ENCODE results near the gene TGFA. TPM values are rescaled to one million over a fixed set of nuclear protein-coding genes. Genes with fewer than 3 reads are reported as not detected.

Gene TGFA
- total RNA-seq (1 to 10 TPM in 5 of 7 donors, under 1 TPM in 2; 0.08 to 8.7 (median 1.2) TPM), polyA plus RNA-seq (1 to 10 TPM in 1 of 2 donors, under 1 TPM in 1; 0.36 to 1.4 TPM)
- long read RNA-seq, donor 1, partial matches to known transcripts: 0 of 1 reads
- long read RNA-seq, donor 1, other reads (novel, unspliced or antisense): 1 of 1 reads
- long read RNA-seq, donor 2: 0 reads
- long read RNA-seq, donor 3: 0 reads

DNA sequence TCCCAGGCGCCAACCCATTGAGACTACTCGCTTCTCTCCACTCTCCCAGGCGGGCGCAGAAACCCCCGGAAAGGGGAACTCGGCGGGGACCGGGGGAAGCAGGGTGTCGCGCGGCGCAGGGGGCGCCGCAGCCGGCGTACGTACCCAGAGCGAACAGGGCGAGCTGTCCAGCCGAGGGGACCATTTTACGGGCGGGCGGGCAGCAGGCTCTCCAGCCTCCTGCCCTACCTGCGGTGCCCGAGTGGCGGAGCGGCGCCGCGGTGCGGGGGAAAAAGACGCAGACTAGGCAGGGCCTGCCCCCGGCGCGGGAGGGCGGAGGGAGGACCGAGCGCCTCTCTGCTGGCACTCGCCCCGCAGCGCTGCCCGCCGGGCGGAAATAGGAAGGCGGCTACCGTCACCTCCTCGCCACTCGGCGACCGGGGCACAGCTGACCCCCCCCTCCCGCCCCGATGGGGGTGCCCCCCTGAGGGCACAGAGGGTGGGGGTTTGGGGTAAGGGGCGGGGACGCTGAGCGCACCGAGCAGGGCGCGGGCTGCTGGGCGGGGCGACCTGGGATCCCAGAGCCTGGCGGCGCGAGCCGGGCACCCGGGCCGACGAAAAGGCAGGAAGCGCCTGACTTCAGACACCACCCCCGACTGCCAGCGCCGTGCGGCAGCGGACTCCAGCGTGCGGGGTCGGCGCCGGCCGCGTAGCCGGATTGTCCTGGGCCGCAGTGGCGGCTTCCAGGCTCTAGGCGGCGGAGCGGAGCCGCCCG is at the start of gene TGFA:
TGFA (minus strand) TSS at position 243 of the 754 bp plus-strand sequence; CDS start at position 184, 59 bp downstream.
- no peak for TF ChIP-seq EP300 (IDR thresholded peaks at IDR 0.05)
- TF ChIP-seq, protein P1, sequence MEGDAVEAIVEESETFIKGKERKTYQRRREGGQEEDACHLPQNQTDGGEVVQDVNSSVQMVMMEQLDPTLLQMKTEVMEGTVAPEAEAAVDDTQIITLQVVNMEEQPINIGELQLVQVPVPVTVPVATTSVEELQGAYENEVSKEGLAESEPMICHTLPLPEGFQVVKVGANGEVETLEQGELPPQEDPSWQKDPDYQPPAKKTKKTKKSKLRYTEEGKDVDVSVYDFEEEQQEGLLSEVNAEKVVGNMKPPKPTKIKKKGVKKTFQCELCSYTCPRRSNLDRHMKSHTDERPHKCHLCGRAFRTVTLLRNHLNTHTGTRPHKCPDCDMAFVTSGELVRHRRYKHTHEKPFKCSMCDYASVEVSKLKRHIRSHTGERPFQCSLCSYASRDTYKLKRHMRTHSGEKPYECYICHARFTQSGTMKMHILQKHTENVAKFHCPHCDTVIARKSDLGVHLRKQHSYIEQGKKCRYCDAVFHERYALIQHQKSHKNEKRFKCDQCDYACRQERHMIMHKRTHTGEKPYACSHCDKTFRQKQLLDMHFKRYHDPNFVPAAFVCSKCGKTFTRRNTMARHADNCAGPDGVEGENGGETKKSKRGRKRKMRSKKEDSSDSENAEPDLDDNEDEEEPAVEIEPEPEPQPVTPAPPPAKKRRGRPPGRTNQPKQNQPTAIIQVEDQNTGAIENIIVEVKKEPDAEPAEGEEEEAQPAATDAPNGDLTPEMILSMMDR (IDR thresholded peaks at IDR 0.05): no peak
- no peak for TF ChIP-seq POLR2A (IDR thresholded peaks at IDR 0.05)
- WGBS, 3 donors: 0 to 1% (median 0%) methylated on average over 43 to 88 of the region's 88 CpGs
- Histone ChIP-seq H3K4me1 (ENCODE audit: insufficient read depth) (peaks cover 1% of the 10 kb centered on the region), H3K27me3 (no peaks in the 10 kb centered on the region), H3K27ac (no peak within 1 kb of the TSS), H3K4me3 (peak within 1 kb of the TSS; percentile 49), H3K9me3 (no peaks in the 10 kb centered on the region), H3K36me3 (no peaks in the 10 kb centered on the region)
- peak in 4 of 5 donors; percentile 16 to 47 (median 30) for DNase-seq
- intact Hi-C loops (cut with DNase I): no loop called here

DNA sequence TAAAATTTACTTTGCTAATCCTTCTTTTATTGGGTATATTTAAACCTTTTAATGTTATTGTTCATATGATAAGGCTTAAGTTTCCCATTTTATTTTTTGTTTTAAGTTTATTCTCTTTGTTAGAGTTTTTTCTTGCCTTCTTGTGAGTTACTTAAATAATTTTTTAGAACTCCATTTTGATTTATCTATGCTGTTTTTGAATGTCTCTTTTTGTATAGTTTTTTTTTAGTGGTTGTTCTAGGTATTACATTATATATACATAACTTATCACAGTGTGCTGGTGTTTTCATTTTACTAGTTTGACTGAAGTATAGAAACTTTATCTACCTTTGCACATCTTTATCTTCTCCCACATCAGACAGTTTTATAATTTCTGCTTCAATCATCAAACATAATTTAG is 49.4 kb upstream of the TGFA start:
- intact Hi-C loops (cut with DNase I): no loop called here
- H3K36me3 ChIP-seq: no peaks in the 10 kb centered on the region
- no peak for DNase-seq

DNA sequence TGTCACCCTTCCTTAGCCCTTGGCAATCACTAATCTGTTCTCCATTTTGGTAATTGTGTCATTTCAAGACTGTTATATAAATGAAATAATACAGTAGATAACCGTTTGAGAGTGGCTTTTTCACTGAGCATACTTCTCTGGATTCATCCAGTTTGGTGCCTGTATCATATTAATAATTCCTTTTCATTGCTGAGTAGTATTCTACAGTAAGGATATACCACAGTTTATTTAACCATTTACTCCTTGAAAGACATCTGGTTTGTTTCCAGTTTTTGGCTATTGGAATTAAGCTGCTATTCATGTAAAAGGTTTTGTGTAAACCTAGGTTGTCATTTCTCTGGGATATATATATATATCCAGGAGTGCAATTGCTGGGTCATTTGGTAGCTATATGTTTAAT is 44.6 kb upstream of the TGFA start:
- DNase-seq: no peak
- H3K9me3 ChIP-seq: peaks cover 0 to 4% of the 10 kb centered on the region in 2 donors
- no peaks in the 10 kb centered on the region for H3K27me3 ChIP-seq
- no peaks in the 10 kb centered on the region for H3K4me1 ChIP-seq (ENCODE audit: insufficient read depth)
- TF ChIP-seq, protein P1 (IDR thresholded peaks at IDR 0.05): no peak
- TF ChIP-seq POLR2A (IDR thresholded peaks at IDR 0.05) (no peak), EP300 (IDR thresholded peaks at IDR 0.05) (no peak)
- no peaks in the 10 kb centered on the region for H3K36me3 ChIP-seq
- no peak overlapping the region for H3K27ac ChIP-seq
- intact Hi-C loops (cut with DNase I): no loop called here
- whole genome bisulfite sequencing, 3 donors: 36 to 41% (median 40%) methylated on average over 1 of the region's 1 CpG
- no peak overlapping the region for H3K4me3 ChIP-seq

More for the DNA sequence above, 49.4 kb upstream of the TGFA start:
- no peak overlapping the region for H3K27ac ChIP-seq
- H3K4me3 ChIP-seq: no peak overlapping the region
- no peaks in the 10 kb centered on the region for H3K9me3 ChIP-seq
- H3K4me1 ChIP-seq (ENCODE audit: insufficient read depth): no peaks in the 10 kb centered on the region
- H3K27me3 ChIP-seq: no peaks in the 10 kb centered on the region
- TF ChIP-seq POLR2A (IDR thresholded peaks at IDR 0.05) (no peak), EP300 (IDR thresholded peaks at IDR 0.05) (no peak)
- TF ChIP-seq, protein P1 (IDR thresholded peaks at IDR 0.05): no peak

DNA sequence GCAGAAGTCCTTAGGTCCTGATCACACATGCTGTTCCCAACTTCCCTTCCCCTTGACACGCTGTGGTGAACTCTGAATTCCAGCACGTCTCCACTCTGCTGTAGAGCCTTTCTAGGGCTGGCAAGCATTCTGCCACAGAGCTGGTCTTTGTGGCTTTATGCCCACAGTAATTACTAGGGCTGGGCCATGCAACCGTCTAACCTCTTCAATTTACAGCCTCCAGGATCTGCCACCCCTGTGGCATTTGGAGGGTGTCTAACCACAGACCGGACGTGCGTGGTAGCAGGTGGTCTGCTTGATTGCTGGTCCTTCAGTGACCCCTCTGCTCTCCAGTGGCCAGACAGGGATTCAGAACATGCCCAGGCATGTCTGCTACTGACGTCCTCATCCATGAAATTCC is 43.1 kb upstream of the TGFA start:
- Histone ChIP-seq H3K9me3 (peaks cover 0 to 4% of the 10 kb centered on the region in 2 donors), H3K4me3 (no peak overlapping the region), H3K27ac (no peak overlapping the region), H3K4me1 (ENCODE audit: insufficient read depth) (no peaks in the 10 kb centered on the region), H3K27me3 (no peaks in the 10 kb centered on the region), H3K36me3 (no peaks in the 10 kb centered on the region)
- 51 to 68% (median 66%) methylated on average over 7 of the region's 7 CpGs for WGBS, 3 donors
- intact Hi-C loops (cut with DNase I): no loop called here
- no peak for DNase-seq
- no peak for TF ChIP-seq POLR2A (IDR thresholded peaks at IDR 0.05)
- TF ChIP-seq, protein P1 (IDR thresholded peaks at IDR 0.05): no peak
- no peak for TF ChIP-seq EP300 (IDR thresholded peaks at IDR 0.05)
